HepG2 (cell line): Measurements from ENCODE around the gene KLHL18. TPM values are rescaled to one million over a fixed set of nuclear protein-coding genes. Genes with fewer than 3 reads are reported as not detected.

Source experiments
- ATF1 ChIP-seq: IDR thresholded peaks from 2 replicates; pipeline ENCODE4 v1.6.1; 2016; ENCODE audit warnings: mild to moderate bottlenecking, control low read depth
- BCL6 ChIP-seq: IDR thresholded peaks from 2 replicates; pipeline ENCODE4 v1.6.1; 2016; ENCODE audit warnings: missing genetic modification reagents, missing compliant biosample characterization
- CREM ChIP-seq, 2 experiments: sonication (generic) in 1 of 2; formaldehyde crosslinking in 1 of 2; IDR thresholded peaks; 2 replicates each; pipeline versions ENCODE4 v1.4.0 to v1.6.1; 2016 to 2020; ENCODE audit warnings: antibody characterized with exemption in 1 of 2, mild to moderate bottlenecking in 1 of 2, missing genetic modification reagents in 1 of 2
- EP300 ChIP-seq, 3 experiments: sonication (generic) in 1 of 3; formaldehyde crosslinking in 1 of 3; IDR thresholded peaks; 2 replicates each; pipeline versions ENCODE4 v1.5.1 to v1.6.1; 2011 to 2020; ENCODE audit warnings: low read depth in 2 of 3, low read length in 2 of 3, borderline replicate concordance in 1 of 3, improper control_type of control experiment in 1 of 3, mild to moderate bottlenecking in 1 of 3, missing genetic modification reagents in 1 of 3, moderate library complexity in 1 of 3
- HCFC1 ChIP-seq: fragments of 150-350 bp; IDR thresholded peaks from 2 replicates; pipeline ENCODE4 v1.6.1; 2014; ENCODE audit warnings: low read depth, low read length
- RXRA ChIP-seq: sonication (generic); formaldehyde crosslinking; IDR thresholded peaks from 2 replicates; pipeline ENCODE4 v1.5.1; 2020; ENCODE audit warnings: missing genetic modification reagents
- SETDB1 ChIP-seq: sonication (generic); formaldehyde crosslinking; IDR thresholded peaks from 2 replicates; pipeline ENCODE4 v1.5.1; 2020; ENCODE audit warnings: missing genetic modification reagents, mild to moderate bottlenecking, borderline replicate concordance
- SMAD3 ChIP-seq: sonication (generic); formaldehyde crosslinking; IDR thresholded peaks from 2 replicates; pipeline ENCODE4 v1.4.0; 2020; ENCODE audit warnings: missing genetic modification reagents
- SMARCE1 ChIP-seq: fragments of 450-650 bp; IDR thresholded peaks from 2 replicates; pipeline ENCODE4 v1.6.1; 2017; ENCODE audit warnings: borderline replicate concordance
- ZBTB21 ChIP-seq: sonication (generic); formaldehyde crosslinking; IDR thresholded peaks from 2 replicates; pipeline ENCODE4 v1.4.0; 2020; ENCODE audit warnings: missing genetic modification reagents
- ZMYM2 ChIP-seq: sonication (generic); formaldehyde crosslinking; IDR thresholded peaks from 2 replicates; pipeline ENCODE4 v1.8.0; 2022; ENCODE audit warnings: mild to moderate bottlenecking, missing genetic modification reagents
- ZNF335 ChIP-seq: sonication (generic); formaldehyde crosslinking; IDR thresholded peaks from 2 replicates; pipeline ENCODE4 v1.4.0; 2020; ENCODE audit warnings: missing genetic modification reagents
- polyA plus RNA-seq, 8 experiments: library from polyadenylated mRNA; depleted of rRNA in 3 of 8; stranded (reverse) in 7 of 8; unstranded in 1 of 8; fragments of >200 nt; fragmentation: Illumina TruSeq in 4 of 8; extraction: Trizol in 4 of 8; gene quantifications; 2 replicates each; pipeline versions ENCODE4 v1.2.1 to v1.2.3, GENCODE V29; 2011 to 2016; ENCODE audit warnings: low read depth in 4 of 8, missing spikeins in 1 of 8, mixed read lengths in 1 of 8; ENCODE audit not compliant: insufficient read depth in 1 of 8
- total RNA-seq, 5 experiments: library from RNA; depleted of rRNA; stranded (reverse); fragments of >200 nt; fragmentation: Illumina TruSeq; extraction: Trizol; gene quantifications; 2 replicates each; pipeline ENCODE4 v1.2.3, GENCODE V29; 2016; ENCODE audit warnings: low read depth in 1 of 5
- TF ChIP-seq, protein P1 (sequence below): sonication (generic); formaldehyde crosslinking; IDR thresholded peaks from 2 replicates; pipeline ENCODE4 v1.9.0; 2021; ENCODE audit warnings: mild to moderate bottlenecking, missing genetic modification reagents
- TF ChIP-seq, protein P2 (sequence below): sonication (generic); formaldehyde crosslinking; conservative IDR thresholded peaks from 2 replicates; pipeline ENCODE4 v1.5.0; 2020; ENCODE audit warnings: missing genetic modification reagents
- TF ChIP-seq, protein P3 (sequence below): sonication (generic); formaldehyde crosslinking; conservative IDR thresholded peaks from 2 replicates; pipeline ENCODE4 v1.8.0; 2022; ENCODE audit warnings: missing genetic modification reagents
- TF ChIP-seq, protein P4 (sequence below): sonication (generic); formaldehyde crosslinking; IDR thresholded peaks from 2 replicates; pipeline ENCODE4 v1.4.0; 2020; ENCODE audit warnings: missing genetic modification reagents, borderline replicate concordance

Gene KLHL18
- total and polyA plus RNA-seq, 2 of the 13 experiments (the other 11 are each of a cell fraction or from before 2014, with no cell fraction given), result 17.5 to 18.8 TPM

DNA sequence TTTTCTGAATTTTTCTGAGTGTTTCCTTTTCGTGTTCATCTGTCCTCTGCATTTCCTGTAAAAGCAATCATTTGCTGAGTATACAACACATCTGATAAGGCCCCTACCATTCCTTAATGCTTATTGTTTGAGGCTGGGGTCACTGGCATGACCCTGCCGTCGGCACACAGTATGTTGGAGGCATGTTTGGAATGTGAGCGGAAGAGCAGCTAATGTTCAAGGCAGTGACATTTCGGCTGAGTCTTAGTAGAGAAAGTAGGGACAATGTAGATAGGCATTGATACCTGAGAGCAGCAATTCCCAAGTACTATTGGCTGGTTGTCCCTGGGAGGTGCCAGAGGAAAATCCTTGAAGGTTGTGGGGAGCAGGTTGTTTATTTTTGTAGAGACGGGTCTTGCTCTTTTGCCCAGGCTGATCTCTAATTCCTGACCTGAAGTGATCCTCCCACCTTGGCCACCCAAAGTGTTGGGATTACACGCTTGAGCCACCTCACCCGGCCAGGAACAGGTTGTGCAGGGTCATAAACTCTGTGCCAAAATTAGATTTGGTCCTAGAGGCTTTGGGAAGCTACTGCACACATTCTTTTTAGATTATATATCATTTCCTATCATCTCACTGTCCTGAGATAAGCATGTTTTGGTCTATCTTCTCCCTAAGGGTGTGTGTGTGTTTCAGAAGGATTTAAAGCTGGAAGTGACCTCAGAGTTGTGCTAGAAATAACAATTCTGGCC, 111.6 kb downstream of the KLHL18 start (continued):
- TF ChIP-seq, protein P1, sequence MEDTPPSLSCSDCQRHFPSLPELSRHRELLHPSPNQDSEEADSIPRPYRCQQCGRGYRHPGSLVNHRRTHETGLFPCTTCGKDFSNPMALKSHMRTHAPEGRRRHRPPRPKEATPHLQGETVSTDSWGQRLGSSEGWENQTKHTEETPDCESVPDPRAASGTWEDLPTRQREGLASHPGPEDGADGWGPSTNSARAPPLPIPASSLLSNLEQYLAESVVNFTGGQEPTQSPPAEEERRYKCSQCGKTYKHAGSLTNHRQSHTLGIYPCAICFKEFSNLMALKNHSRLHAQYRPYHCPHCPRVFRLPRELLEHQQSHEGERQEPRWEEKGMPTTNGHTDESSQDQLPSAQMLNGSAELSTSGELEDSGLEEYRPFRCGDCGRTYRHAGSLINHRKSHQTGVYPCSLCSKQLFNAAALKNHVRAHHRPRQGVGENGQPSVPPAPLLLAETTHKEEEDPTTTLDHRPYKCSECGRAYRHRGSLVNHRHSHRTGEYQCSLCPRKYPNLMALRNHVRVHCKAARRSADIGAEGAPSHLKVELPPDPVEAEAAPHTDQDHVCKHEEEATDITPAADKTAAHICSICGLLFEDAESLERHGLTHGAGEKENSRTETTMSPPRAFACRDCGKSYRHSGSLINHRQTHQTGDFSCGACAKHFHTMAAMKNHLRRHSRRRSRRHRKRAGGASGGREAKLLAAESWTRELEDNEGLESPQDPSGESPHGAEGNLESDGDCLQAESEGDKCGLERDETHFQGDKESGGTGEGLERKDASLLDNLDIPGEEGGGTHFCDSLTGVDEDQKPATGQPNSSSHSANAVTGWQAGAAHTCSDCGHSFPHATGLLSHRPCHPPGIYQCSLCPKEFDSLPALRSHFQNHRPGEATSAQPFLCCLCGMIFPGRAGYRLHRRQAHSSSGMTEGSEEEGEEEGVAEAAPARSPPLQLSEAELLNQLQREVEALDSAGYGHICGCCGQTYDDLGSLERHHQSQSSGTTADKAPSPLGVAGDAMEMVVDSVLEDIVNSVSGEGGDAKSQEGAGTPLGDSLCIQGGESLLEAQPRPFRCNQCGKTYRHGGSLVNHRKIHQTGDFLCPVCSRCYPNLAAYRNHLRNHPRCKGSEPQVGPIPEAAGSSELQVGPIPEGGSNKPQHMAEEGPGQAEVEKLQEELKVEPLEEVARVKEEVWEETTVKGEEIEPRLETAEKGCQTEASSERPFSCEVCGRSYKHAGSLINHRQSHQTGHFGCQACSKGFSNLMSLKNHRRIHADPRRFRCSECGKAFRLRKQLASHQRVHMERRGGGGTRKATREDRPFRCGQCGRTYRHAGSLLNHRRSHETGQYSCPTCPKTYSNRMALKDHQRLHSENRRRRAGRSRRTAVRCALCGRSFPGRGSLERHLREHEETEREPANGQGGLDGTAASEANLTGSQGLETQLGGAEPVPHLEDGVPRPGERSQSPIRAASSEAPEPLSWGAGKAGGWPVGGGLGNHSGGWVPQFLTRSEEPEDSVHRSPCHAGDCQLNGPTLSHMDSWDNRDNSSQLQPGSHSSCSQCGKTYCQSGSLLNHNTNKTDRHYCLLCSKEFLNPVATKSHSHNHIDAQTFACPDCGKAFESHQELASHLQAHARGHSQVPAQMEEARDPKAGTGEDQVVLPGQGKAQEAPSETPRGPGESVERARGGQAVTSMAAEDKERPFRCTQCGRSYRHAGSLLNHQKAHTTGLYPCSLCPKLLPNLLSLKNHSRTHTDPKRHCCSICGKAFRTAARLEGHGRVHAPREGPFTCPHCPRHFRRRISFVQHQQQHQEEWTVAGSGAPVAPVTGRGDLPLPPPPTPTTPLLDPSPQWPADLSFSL (CRISPR knock-in tag), result no peak
- no peak for TF ChIP-seq ZNF335 (CRISPR knock-in tag)
- TF ChIP-seq HCFC1, result no peak
- TF ChIP-seq SMARCE1, result no peak
- TF ChIP-seq EP300 (IDR thresholded peaks at IDR 0.05; ENCODE audit: low read depth in 2 of 2, low read length in 2 of 2), result peak in 1 of 2 experiments; percentile 63; a peak in 2 of 4 replicates
- TF ChIP-seq EP300 (CRISPR knock-in tag; IDR thresholded peaks at IDR 0.05; ENCODE audit: borderline replicate concordance), result no peak
- TF ChIP-seq ATF1 (CRISPR knock-in tag), result no peak
- TF ChIP-seq CREM (IDR thresholded peaks at IDR 0.05), result no peak; the same call in 1 of the 2 replicates
- TF ChIP-seq CREM (CRISPR knock-in tag; IDR thresholded peaks at IDR 0.05), result no peak
- TF ChIP-seq, protein P2, sequence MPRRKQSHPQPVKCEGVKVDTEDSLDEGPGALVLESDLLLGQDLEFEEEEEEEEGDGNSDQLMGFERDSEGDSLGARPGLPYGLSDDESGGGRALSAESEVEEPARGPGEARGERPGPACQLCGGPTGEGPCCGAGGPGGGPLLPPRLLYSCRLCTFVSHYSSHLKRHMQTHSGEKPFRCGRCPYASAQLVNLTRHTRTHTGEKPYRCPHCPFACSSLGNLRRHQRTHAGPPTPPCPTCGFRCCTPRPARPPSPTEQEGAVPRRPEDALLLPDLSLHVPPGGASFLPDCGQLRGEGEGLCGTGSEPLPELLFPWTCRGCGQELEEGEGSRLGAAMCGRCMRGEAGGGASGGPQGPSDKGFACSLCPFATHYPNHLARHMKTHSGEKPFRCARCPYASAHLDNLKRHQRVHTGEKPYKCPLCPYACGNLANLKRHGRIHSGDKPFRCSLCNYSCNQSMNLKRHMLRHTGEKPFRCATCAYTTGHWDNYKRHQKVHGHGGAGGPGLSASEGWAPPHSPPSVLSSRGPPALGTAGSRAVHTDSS (CRISPR knock-in tag), result no peak
- TF ChIP-seq SETDB1 (CRISPR knock-in tag), result no peak
- TF ChIP-seq ZMYM2, result no peak
- peak; percentile 54; the same call in 1 of the 2 replicates for TF ChIP-seq RXRA
- TF ChIP-seq, protein P3, sequence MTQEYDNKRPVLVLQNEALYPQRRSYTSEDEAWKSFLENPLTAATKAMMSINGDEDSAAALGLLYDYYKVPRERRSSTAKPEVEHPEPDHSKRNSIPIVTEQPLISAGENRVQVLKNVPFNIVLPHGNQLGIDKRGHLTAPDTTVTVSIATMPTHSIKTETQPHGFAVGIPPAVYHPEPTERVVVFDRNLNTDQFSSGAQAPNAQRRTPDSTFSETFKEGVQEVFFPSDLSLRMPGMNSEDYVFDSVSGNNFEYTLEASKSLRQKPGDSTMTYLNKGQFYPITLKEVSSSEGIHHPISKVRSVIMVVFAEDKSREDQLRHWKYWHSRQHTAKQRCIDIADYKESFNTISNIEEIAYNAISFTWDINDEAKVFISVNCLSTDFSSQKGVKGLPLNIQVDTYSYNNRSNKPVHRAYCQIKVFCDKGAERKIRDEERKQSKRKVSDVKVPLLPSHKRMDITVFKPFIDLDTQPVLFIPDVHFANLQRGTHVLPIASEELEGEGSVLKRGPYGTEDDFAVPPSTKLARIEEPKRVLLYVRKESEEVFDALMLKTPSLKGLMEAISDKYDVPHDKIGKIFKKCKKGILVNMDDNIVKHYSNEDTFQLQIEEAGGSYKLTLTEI, result no peak
- TF ChIP-seq, protein P4, sequence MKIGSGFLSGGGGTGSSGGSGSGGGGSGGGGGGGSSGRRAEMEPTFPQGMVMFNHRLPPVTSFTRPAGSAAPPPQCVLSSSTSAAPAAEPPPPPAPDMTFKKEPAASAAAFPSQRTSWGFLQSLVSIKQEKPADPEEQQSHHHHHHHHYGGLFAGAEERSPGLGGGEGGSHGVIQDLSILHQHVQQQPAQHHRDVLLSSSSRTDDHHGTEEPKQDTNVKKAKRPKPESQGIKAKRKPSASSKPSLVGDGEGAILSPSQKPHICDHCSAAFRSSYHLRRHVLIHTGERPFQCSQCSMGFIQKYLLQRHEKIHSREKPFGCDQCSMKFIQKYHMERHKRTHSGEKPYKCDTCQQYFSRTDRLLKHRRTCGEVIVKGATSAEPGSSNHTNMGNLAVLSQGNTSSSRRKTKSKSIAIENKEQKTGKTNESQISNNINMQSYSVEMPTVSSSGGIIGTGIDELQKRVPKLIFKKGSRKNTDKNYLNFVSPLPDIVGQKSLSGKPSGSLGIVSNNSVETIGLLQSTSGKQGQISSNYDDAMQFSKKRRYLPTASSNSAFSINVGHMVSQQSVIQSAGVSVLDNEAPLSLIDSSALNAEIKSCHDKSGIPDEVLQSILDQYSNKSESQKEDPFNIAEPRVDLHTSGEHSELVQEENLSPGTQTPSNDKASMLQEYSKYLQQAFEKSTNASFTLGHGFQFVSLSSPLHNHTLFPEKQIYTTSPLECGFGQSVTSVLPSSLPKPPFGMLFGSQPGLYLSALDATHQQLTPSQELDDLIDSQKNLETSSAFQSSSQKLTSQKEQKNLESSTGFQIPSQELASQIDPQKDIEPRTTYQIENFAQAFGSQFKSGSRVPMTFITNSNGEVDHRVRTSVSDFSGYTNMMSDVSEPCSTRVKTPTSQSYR (CRISPR knock-in tag), result no peak
- TF ChIP-seq BCL6 (CRISPR knock-in tag), result peak; percentile 59; the same call in 1 of the 2 replicates
- TF ChIP-seq ZBTB21 (CRISPR knock-in tag), result no peak
- TF ChIP-seq SMAD3 (CRISPR knock-in tag), result 0 out of 2 replicates have a peak, but pooled peaks have one; percentile 27
